OCI-LY1 (cell line): Measurements from ENCODE around the gene POLR2J3.
"Not testable (repeated sequence)": the region's sequence is repeated elsewhere in the genome, so short reads cannot be mapped to it uniquely, and the experiment has no call there.

ENCODE experiments used
- H2AFZ ChIP-seq: fragments of 200-600 bp; sonication (generic), shearing (Covaris generic); 2 replicates; pipeline ENCODE4 v1.6.0; 2014; ENCODE audit warnings: antibody characterized with exemption, mild to moderate bottlenecking, low read length
- H3F3A ChIP-seq: fragments of 200-600 bp; sonication (generic), shearing (Covaris generic); 2 replicates; pipeline ENCODE4 v1.6.0; 2014; ENCODE audit warnings: mild to moderate bottlenecking, antibody characterized with exemption, low read length, moderate library complexity; ENCODE audit not compliant: insufficient read depth
- H3K27ac ChIP-seq: fragments of 200-600 bp; sonication (generic); 2 replicates; pipeline ENCODE4 v1.5.1; 2014; ENCODE audit warnings: low read length, mixed run types, mild to moderate bottlenecking, low read depth; ENCODE audit not compliant: poor library complexity, severe bottlenecking
- H3K27me3 ChIP-seq: fragments of 200-600 bp; sonication (generic); 2 replicates; pipeline ENCODE4 v1.6.0; 2014; ENCODE audit warnings: antibody characterized with exemption, mild to moderate bottlenecking, low read length, moderate library complexity; ENCODE audit not compliant: insufficient read depth
- H3K36me3 ChIP-seq: fragments of 200-600 bp; sonication (generic); 2 replicates; pipeline ENCODE4 v1.6.1; 2014; ENCODE audit warnings: mild to moderate bottlenecking, antibody characterized with exemption, low read length, moderate library complexity, mixed read lengths; ENCODE audit not compliant: insufficient read depth
- H3K4me1 ChIP-seq: fragments of 200-600 bp; sonication (generic); 2 replicates; pipeline ENCODE4 v1.5.1; 2014; ENCODE audit warnings: mild to moderate bottlenecking, low read length, moderate library complexity; ENCODE audit not compliant: insufficient read depth, severe bottlenecking
- H3K4me2 ChIP-seq: fragments of 200-600 bp; sonication (generic), shearing (Covaris generic); 2 replicates; pipeline ENCODE4 v1.6.1; 2014; ENCODE audit warnings: low read length
- H3K4me3 ChIP-seq: fragments of 200-600 bp; sonication (generic); 2 replicates; pipeline ENCODE4 v1.5.1; 2014; ENCODE audit warnings: low read length, low read depth, mild to moderate bottlenecking, mixed read lengths; ENCODE audit not compliant: poor library complexity, severe bottlenecking
- H3K79me2 ChIP-seq: fragments of 200-600 bp; shearing (Covaris generic); 2 replicates; pipeline ENCODE4 v1.6.1; 2016; ENCODE audit warnings: mixed run types, low read length, mixed read lengths; ENCODE audit not compliant: insufficient read depth
- H3K9ac ChIP-seq: fragments of 200-600 bp; sonication (generic), shearing (Covaris generic); 2 replicates; pipeline ENCODE4 v1.6.1; 2014; ENCODE audit warnings: mild to moderate bottlenecking, low read length, mixed read lengths
- H3K9me2 ChIP-seq: fragments of 200-600 bp; sonication (generic), shearing (Covaris generic); 2 replicates; pipeline ENCODE4 v1.6.1; 2014; ENCODE audit warnings: low read depth, mild to moderate bottlenecking, low read length, mixed read lengths
- H3K9me3 ChIP-seq: fragments of 200-600 bp; shearing (Covaris generic); 2 replicates; pipeline ENCODE4 v1.6.1; 2014; ENCODE audit warnings: low read length, mixed read lengths
- H4K20me1 ChIP-seq: fragments of 200-600 bp; sonication (generic), shearing (Covaris generic); 2 replicates; pipeline ENCODE4 v1.6.0; 2016; ENCODE audit warnings: mild to moderate bottlenecking, low read length; ENCODE audit not compliant: insufficient read depth

POLR2J3 gene

DNA sequence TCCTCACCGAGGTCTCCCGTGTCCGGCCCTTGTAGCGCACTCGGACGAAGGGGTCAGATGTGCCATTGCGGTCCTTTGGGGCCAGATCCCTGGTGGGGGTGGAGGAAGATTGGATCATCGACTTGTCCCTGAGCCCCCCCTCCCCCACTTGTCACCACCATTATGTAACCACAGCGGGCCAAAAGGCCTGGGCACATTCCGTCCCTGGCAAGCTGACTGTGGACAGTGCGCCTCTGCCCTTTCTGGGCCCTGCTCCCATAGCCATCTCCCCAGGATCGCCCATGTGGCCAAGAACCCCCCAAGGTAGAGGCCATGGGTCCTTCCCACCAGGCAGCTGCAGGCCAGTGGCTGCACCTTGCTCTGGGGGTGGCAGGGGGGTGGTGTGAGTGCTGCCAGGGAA, 29.9 kb upstream of the POLR2J3 start:
- H3K79me2 ChIP-seq, H3K9ac ChIP-seq, H3K27me3 ChIP-seq, H3K36me3 ChIP-seq, H3F3A ChIP-seq, H3K9me3 ChIP-seq, H3K4me2 ChIP-seq, H3K4me3 ChIP-seq, H3K9me2 ChIP-seq, H2AFZ ChIP-seq, H3K27ac ChIP-seq, H3K4me1 ChIP-seq, H4K20me1 ChIP-seq: not testable (repeated sequence)

DNA sequence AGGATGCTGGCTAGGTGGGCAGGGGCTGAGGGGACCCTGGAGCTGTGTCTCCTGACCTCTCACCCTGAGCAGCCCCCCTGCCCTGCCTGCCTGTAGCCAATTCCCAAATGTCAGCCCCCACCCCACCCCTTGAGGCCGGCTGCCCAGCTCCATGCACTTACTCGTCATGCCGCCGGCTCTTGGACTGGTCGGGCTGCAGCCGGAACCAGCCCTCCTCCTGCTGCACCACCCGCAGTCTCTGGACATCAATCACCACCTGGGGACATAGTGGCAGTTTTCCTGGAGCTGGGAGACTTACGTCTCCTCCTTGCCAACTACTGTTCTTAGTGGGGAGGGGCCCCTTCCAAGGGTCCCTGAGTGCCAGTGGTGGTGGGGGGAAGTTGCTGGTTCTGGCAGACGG, 27.3 kb upstream of the POLR2J3 start:
- not testable (repeated sequence) for H4K20me1 ChIP-seq, H3K9me2 ChIP-seq, H2AFZ ChIP-seq, H3K9ac ChIP-seq, H3F3A ChIP-seq, H3K27ac ChIP-seq, H3K27me3 ChIP-seq, H3K4me1 ChIP-seq, H3K4me2 ChIP-seq, H3K9me3 ChIP-seq, H3K36me3 ChIP-seq, H3K79me2 ChIP-seq, H3K4me3 ChIP-seq

- H2AFZ ChIP-seq, H3F3A ChIP-seq, H3K27ac ChIP-seq, H3K4me1 ChIP-seq, H3K9me3 ChIP-seq, H3K9me2 ChIP-seq, H4K20me1 ChIP-seq, H3K27me3 ChIP-seq, H3K36me3 ChIP-seq, H3K4me2 ChIP-seq, H3K79me2 ChIP-seq, H3K9ac ChIP-seq, H3K4me3 ChIP-seq: not testable (repeated sequence)
Measured at GRCh38 chr7:102596036-102596435, 23.7 kb upstream of the POLR2J3 start.

- not testable (repeated sequence) for H3F3A ChIP-seq, H2AFZ ChIP-seq, H3K27ac ChIP-seq, H3K4me2 ChIP-seq, H3K27me3 ChIP-seq, H4K20me1 ChIP-seq, H3K79me2 ChIP-seq, H3K36me3 ChIP-seq, H3K9me3 ChIP-seq, H3K4me1 ChIP-seq, H3K9ac ChIP-seq, H3K9me2 ChIP-seq, H3K4me3 ChIP-seq
Measured at GRCh38 chr7:102593637-102594334, 21.4 kb upstream of the POLR2J3 start.

DNA sequence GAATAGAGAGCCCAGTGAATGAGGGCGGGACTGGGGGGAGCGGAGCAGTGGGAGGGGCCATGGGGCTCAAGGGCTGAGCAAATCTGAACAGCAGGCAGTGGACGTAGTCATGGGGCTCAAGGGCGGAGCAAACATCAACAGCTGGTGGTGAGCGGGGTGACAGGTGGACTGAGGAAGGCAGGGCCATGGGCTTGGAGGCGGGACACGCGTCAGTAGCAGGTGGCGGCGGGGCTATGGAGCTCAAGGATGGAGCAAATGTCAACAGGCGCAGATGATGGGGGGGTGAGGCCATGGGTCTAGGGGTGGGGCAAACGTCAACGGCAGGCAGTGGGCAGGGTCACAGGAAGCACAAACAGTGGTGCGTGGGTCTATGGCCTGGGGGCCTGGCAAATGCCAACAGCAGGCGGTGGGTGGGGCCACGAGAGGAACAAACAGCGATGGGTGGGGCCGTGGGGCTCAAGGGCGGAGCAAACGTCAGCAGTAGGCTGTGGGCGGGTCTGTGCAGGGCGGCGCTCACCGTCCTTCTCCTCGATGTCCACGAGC, 20.2 kb upstream of the POLR2J3 start:
- H3K79me2 ChIP-seq, H3K4me1 ChIP-seq, H3K4me3 ChIP-seq, H3K36me3 ChIP-seq, H3K27me3 ChIP-seq, H3K9ac ChIP-seq, H4K20me1 ChIP-seq, H2AFZ ChIP-seq, H3K9me2 ChIP-seq, H3K4me2 ChIP-seq, H3K27ac ChIP-seq, H3K9me3 ChIP-seq, H3F3A ChIP-seq: not testable (repeated sequence)

DNA sequence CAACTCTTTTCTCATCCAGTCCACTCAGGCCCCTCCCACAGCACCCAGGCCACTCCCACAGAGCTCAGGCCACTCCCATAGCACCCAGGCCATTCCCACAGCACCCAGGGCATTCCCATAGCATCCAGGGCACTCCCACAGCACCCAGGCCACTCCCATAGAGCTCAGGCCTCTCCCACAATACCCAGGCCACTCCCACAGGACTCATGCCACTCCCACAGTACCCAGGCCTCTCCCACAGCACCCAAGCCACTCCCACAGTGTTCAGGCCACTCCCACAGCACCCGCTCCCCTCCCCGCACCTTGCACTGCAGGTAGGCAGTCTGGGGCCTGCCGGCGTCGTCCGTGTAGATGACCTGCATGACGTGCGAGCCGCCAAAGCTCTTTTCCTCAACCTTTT, 17.5 kb upstream of the POLR2J3 start:
- not testable (repeated sequence) for H3K27ac ChIP-seq, H3K27me3 ChIP-seq, H3F3A ChIP-seq, H4K20me1 ChIP-seq, H3K9ac ChIP-seq, H3K9me2 ChIP-seq, H3K4me2 ChIP-seq, H3K79me2 ChIP-seq, H3K9me3 ChIP-seq, H3K36me3 ChIP-seq, H2AFZ ChIP-seq, H3K4me3 ChIP-seq, H3K4me1 ChIP-seq

DNA sequence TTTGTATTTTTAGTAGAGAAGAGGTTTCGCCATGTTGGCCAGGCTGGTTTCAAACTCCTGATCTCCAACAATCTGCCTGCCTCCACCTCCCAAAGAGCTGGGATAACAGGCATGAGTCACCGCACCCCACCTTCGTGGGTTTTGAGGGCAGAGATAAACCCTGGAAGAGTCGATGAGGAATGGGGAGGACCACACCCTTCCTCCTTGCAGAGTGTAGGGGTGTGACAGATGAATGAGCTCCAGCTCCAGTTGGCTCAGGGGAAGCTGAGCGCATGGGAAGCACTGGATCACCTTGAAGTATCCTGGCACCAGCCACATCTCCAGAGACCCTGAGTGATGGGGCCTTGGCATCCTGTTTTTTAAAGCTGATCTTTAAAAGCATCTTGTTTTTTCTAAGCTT, 11.1 kb upstream of the POLR2J3 start:
- not testable (repeated sequence) for H3K4me3 ChIP-seq, H3K9me2 ChIP-seq, H3K79me2 ChIP-seq

GRCh38 chr7:102581722-102582121, 9.3 kb upstream of the POLR2J3 start:
- not testable (repeated sequence) for H3K4me2 ChIP-seq, H3K79me2 ChIP-seq, H3F3A ChIP-seq, H3K9ac ChIP-seq, H3K27me3 ChIP-seq, H3K4me1 ChIP-seq, H3K4me3 ChIP-seq, H4K20me1 ChIP-seq, H3K9me2 ChIP-seq, H3K27ac ChIP-seq, H2AFZ ChIP-seq, H3K36me3 ChIP-seq, H3K9me3 ChIP-seq

More for the DNA sequence above, 11.1 kb upstream of the POLR2J3 start:
- H4K20me1 ChIP-seq, H2AFZ ChIP-seq, H3K4me1 ChIP-seq, H3K36me3 ChIP-seq, H3K9me3 ChIP-seq, H3K9ac ChIP-seq, H3K27me3 ChIP-seq, H3F3A ChIP-seq, H3K4me2 ChIP-seq, H3K27ac ChIP-seq: not testable (repeated sequence)
